Panc1 (cell line): Measurements from ENCODE around the gene MEX3D. TPM values are rescaled to one million over a fixed set of nuclear protein-coding genes. Genes with fewer than 3 reads are reported as not detected.

Experiments
- ATAC-seq: fragments of 200-7000 bp; cut with Tn5 transposase; 2 replicates; pipeline ENCODE4 v1.9.1; 2020; ENCODE audit warnings: mild to moderate bottlenecking, moderate library complexity
- BruUV-seq: library from RNA; stranded (reverse); fragments of 400-500 nt; replicated peaks from 2 replicates; lab custom pipeline; 2021; lab: Mats Ljungman, UMichigan
- CTCF ChIA-PET: fragments of 300-600 bp; sonication (Branson Sonifier 250); formaldehyde crosslinking; loops from one replicate; lab custom pipeline; 2022; ENCODE audit warnings: antibody characterized with exemption; lab: Charles Lee
- POLR2A ChIA-PET: fragments of 300-600 bp; sonication (Branson Sonifier 250); formaldehyde crosslinking; loops from one replicate; lab custom pipeline; 2022; ENCODE audit warnings: antibody characterized with exemption; lab: Charles Lee
- DNase-seq: peaks from one replicate; pipeline ENCODE4 v3.0.0-alpha.2; 2010; ENCODE audit warnings: low read depth, low spot score
- H3K27ac ChIP-seq: 2 replicates; pipeline ENCODE4 v1.5.1; 2011; ENCODE audit warnings: mild to moderate bottlenecking, low read length, inconsistent platforms
- H3K27me3 ChIP-seq: fragments of 200-500 bp; sonication (Bioruptor generic); 2 replicates; pipeline ENCODE4 v1.6.0; 2014; ENCODE audit warnings: low read length, inconsistent platforms; ENCODE audit not compliant: control insufficient read depth, insufficient read depth
- H3K36me3 ChIP-seq: fragments of 200-500 bp; sonication (Bioruptor generic); 2 replicates; pipeline ENCODE4 v1.5.1; 2014; ENCODE audit warnings: inconsistent platforms, mild to moderate bottlenecking, low read length, moderate library complexity; ENCODE audit not compliant: control insufficient read depth, insufficient read depth
- H3K4me1 ChIP-seq: 2 replicates; pipeline ENCODE4 v1.5.1; 2011; ENCODE audit warnings: inconsistent platforms, mild to moderate bottlenecking, low read length, moderate library complexity; ENCODE audit not compliant: control insufficient read depth, insufficient read depth
- H3K4me3 ChIP-seq, 2 experiments: 2 replicates each; pipeline ENCODE4 v1.5.1; 2011 to 2012; ENCODE audit warnings: low read depth in 2 of 2, low read length in 2 of 2, mild to moderate bottlenecking in 2 of 2, inconsistent platforms in 1 of 2, moderate library complexity in 1 of 2
- H3K9me3 ChIP-seq: fragments of 200-500 bp; sonication (Bioruptor generic); 2 replicates; pipeline ENCODE4 v1.5.1; 2014; ENCODE audit warnings: low read depth, mild to moderate bottlenecking, inconsistent platforms, low read length, moderate library complexity; ENCODE audit not compliant: control insufficient read depth, insufficient read depth
- POLR2AphosphoS5 ChIP-seq: IDR thresholded peaks from 2 replicates; pipeline ENCODE4 v1.6.1; 2012; ENCODE audit warnings: mild to moderate bottlenecking, low read depth, low read length, moderate library complexity
- SIN3A ChIP-seq: IDR thresholded peaks from 2 replicates; pipeline ENCODE4 v1.6.1; 2012; ENCODE audit warnings: low read depth, mild to moderate bottlenecking, low read length, moderate library complexity, borderline replicate concordance; ENCODE audit not compliant: insufficient read depth
- TCF7L2 ChIP-seq: IDR thresholded peaks from 2 replicates; pipeline ENCODE4 v1.6.1; 2011; ENCODE audit warnings: mild to moderate bottlenecking, low read depth, low read length, inconsistent platforms
- in situ Hi-C: cut with HindIII; loops from 2 replicates; pipeline ENCODE4 v1.10.0; 2016; ENCODE audit warnings: low sequenced_read_pairs, low pct_unique_long_range_greater_than_20kb
- intact Hi-C: fragments of 100-400 bp; cut with micrococcal nuclease; formaldehyde crosslinking; loops from one replicate; pipeline ENCODE4 v1.10.0; 2022; ENCODE audit not compliant: unreplicated experiment
- total RNA-seq: library from RNA; stranded (reverse); gene quantifications from one replicate; pipeline ENCODE4 v1.2.1, GENCODE V29; 2021; ENCODE audit not compliant: unreplicated experiment
- TF ChIP-seq, protein P1 (sequence below): fragments of 450-650 bp; IDR thresholded peaks from 2 replicates; pipeline ENCODE4 v1.5.1; 2017; ENCODE audit warnings: mild to moderate bottlenecking
- TF ChIP-seq, protein P2 (sequence below), 2 experiments: IDR thresholded peaks; 2 replicates each; pipeline ENCODE4 v1.6.1; 2011 to 2012; ENCODE audit warnings: low read depth in 2 of 2, control low read depth in 1 of 2, low read length in 1 of 2, mild to moderate bottlenecking in 1 of 2, moderate library complexity in 1 of 2; ENCODE audit not compliant: insufficient read depth in 1 of 2

MEX3D gene
- total RNA-seq, 1 experiment from 2014 or later: 73.7 TPM

DNA sequence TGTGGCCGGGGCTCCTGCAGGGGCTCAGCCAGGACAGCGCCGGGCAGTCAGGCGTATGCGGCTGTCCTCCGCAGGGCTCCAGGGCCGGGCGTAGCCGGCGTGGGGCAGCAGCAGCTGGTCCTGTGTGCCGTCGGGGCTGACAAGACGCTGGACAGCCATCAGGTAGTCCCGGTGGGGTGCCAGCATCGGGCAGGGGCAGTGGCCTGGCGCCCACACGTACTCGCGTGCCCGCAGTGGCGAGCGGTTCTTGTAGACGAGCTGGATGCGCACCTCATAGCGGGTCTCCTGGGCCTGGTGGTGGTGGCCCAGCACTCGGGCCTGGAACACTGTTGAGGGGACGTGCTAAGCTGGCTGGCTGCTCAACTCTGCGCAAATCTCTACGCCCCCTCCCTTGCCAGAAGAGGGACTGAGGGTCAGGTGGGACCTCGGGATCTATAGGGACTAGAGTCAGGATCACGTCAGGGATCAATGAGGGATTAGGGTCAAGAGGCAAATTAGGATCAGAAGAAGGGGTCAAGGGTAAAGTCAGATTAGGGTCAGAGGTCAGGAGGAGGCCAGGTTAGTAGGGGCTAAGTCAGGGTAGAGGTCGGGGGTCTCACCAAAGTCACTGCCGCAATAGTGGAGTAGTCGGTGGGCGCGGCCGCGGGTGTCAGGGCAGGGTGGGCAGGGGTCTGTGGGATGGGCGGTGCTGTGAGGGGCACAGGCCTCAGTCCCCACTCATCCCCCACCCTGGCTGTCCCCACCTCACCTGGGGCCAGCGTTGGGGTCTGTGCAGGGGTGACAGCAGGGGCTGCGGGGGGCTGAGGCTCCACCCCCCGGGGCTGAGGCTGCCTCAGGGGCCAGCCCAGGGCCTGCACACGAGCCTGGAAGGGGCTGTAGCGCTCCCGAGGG, 61.9 kb downstream of the MEX3D start (continued):
- TF ChIP-seq, protein P1, sequence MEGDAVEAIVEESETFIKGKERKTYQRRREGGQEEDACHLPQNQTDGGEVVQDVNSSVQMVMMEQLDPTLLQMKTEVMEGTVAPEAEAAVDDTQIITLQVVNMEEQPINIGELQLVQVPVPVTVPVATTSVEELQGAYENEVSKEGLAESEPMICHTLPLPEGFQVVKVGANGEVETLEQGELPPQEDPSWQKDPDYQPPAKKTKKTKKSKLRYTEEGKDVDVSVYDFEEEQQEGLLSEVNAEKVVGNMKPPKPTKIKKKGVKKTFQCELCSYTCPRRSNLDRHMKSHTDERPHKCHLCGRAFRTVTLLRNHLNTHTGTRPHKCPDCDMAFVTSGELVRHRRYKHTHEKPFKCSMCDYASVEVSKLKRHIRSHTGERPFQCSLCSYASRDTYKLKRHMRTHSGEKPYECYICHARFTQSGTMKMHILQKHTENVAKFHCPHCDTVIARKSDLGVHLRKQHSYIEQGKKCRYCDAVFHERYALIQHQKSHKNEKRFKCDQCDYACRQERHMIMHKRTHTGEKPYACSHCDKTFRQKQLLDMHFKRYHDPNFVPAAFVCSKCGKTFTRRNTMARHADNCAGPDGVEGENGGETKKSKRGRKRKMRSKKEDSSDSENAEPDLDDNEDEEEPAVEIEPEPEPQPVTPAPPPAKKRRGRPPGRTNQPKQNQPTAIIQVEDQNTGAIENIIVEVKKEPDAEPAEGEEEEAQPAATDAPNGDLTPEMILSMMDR: no peak

DNA sequence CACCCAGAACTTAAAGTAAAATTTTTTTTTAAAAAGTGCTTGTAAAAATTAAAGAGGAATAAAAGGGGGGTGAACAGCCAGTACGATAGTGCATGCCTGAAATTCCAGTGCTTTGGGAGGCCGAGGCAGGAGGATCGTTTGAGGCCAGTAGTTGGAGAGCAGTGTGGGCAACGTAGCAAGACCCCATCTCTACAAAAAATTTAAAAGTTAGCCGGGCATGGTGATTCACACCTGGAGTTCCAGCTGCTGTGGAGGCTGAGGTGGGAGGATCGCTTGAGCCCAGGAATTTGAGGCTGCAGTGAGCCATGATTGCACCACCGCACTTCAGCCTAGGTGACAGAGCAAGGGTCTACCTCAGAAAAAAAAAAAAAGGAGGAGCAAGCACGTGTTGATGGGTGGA, 63.1 kb downstream of the MEX3D start:
- CTCF ChIA-PET: interaction anchor here (0.6 kb wide), 1 partner anchor 600 kb away, joined by 8 read pairs; no protein-coding TSS in a partner anchor
- Histone ChIP-seq H3K36me3 (no peaks in the 10 kb centered on the region), H3K4me1 (no peaks in the 10 kb centered on the region), H3K4me3 (no peak overlapping the region), H3K9me3 (no peaks in the 10 kb centered on the region), H3K27ac (no peak overlapping the region), H3K27me3 (no peaks in the 10 kb centered on the region)
- intact Hi-C loops: no loop called here
- ATAC-seq: no peak
- no peak for DNase-seq
- in situ Hi-C loops: no loop called here
- no TSS peak for BruUV-seq
- POLR2A ChIA-PET: no interaction called here
- no peak for TF ChIP-seq SIN3A
- TF ChIP-seq TCF7L2: no peak
- TF ChIP-seq, protein P1: no peak
- no peak for TF ChIP-seq POLR2AphosphoS5
- TF ChIP-seq, protein P2, sequence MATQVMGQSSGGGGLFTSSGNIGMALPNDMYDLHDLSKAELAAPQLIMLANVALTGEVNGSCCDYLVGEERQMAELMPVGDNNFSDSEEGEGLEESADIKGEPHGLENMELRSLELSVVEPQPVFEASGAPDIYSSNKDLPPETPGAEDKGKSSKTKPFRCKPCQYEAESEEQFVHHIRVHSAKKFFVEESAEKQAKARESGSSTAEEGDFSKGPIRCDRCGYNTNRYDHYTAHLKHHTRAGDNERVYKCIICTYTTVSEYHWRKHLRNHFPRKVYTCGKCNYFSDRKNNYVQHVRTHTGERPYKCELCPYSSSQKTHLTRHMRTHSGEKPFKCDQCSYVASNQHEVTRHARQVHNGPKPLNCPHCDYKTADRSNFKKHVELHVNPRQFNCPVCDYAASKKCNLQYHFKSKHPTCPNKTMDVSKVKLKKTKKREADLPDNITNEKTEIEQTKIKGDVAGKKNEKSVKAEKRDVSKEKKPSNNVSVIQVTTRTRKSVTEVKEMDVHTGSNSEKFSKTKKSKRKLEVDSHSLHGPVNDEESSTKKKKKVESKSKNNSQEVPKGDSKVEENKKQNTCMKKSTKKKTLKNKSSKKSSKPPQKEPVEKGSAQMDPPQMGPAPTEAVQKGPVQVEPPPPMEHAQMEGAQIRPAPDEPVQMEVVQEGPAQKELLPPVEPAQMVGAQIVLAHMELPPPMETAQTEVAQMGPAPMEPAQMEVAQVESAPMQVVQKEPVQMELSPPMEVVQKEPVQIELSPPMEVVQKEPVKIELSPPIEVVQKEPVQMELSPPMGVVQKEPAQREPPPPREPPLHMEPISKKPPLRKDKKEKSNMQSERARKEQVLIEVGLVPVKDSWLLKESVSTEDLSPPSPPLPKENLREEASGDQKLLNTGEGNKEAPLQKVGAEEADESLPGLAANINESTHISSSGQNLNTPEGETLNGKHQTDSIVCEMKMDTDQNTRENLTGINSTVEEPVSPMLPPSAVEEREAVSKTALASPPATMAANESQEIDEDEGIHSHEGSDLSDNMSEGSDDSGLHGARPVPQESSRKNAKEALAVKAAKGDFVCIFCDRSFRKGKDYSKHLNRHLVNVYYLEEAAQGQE (IDR thresholded peaks at IDR 0.05; ENCODE audit: insufficient read depth in 1 of 2, low read depth in 2 of 2, low read length in 1 of 2): no peak

Other genes starting within 250 kb of the MEX3D start
- gene NDUFS7, start 184.4 kb downstream of the MEX3D start, total RNA-seq: 73.0 TPM
- gene GAMT, start 166.8 kb downstream of the MEX3D start, total RNA-seq: 21.2 TPM
- gene DAZAP1, start 160.7 kb downstream of the MEX3D start, total RNA-seq: 195 TPM
- 1,067 TPM for gene RPS15, start 129.9 kb downstream of the MEX3D start, total RNA-seq
- 11.9 TPM for gene APC2, start 118.2 kb downstream of the MEX3D start, total RNA-seq
- gene C19orf25, start 89.1 kb downstream of the MEX3D start, total RNA-seq: 34.7 TPM
- gene PCSK4, start 78.0 kb downstream of the MEX3D start, total RNA-seq: 9.9 TPM
- 9.2 TPM for gene REEP6, start 77.1 kb downstream of the MEX3D start, total RNA-seq
- gene ADAMTSL5, start 55.3 kb downstream of the MEX3D start, total RNA-seq: 20.6 TPM
- gene PLK5, start 44.2 kb downstream of the MEX3D start, total RNA-seq: not detected
- 139 TPM for gene MBD3, start 24.5 kb upstream of the MEX3D start, total RNA-seq
- 300 TPM for gene UQCR11, start 37.1 kb upstream of the MEX3D start, total RNA-seq
- gene TCF3, start 84.3 kb upstream of the MEX3D start, total RNA-seq: 175 TPM
- 16.5 TPM for gene ONECUT3, start 185.2 kb upstream of the MEX3D start, total RNA-seq
- 67.7 TPM for gene ATP8B3, start 244.0 kb upstream of the MEX3D start, total RNA-seq